OCI-LY7 (cell line): ENCODE results near the gene ATP6V0B. TPM values are rescaled to one million over a fixed set of nuclear protein-coding genes. Genes with fewer than 3 reads are reported as not detected.
A peak's percentile ranks its signal among the peaks of the same experiment; 100 is the strongest.

ENCODE experiments used
- BruUV-seq: library from RNA; stranded (reverse); fragments of 400-500 nt; replicated peaks from 2 replicates; lab custom pipeline; 2021; lab: Mats Ljungman, UMichigan
- CTCF ChIA-PET: fragments of 300-600 bp; sonication (Branson Sonifier 250); formaldehyde crosslinking; loops from one replicate; lab custom pipeline; 2022; ENCODE audit warnings: antibody characterized with exemption; ENCODE audit not compliant: unreplicated experiment; lab: Charles Lee
- POLR2A ChIA-PET: fragments of 300-600 bp; sonication (Branson Sonifier 250); formaldehyde crosslinking; loops from one replicate; lab custom pipeline; 2022; ENCODE audit warnings: antibody characterized with exemption; lab: Charles Lee
- DNase-seq: peaks from one replicate; pipeline ENCODE4 v3.0.0-alpha.2; 2015; ENCODE audit warnings: low spot score
- H2AFZ ChIP-seq: fragments of 200-600 bp; sonication (generic), shearing (Covaris generic); 2 replicates; pipeline ENCODE4 v1.6.1; 2014; ENCODE audit warnings: mild to moderate bottlenecking, antibody characterized with exemption, low read length, moderate library complexity
- H3K27ac ChIP-seq: fragments of 200-600 bp; sonication (generic); 2 replicates; pipeline ENCODE4 v1.5.1; 2014; ENCODE audit warnings: mixed run types, low read depth, mild to moderate bottlenecking, moderate library complexity, low read length, inconsistent platforms; ENCODE audit not compliant: poor library complexity, severe bottlenecking
- H3K36me3 ChIP-seq: fragments of 200-600 bp; sonication (generic); 2 replicates; pipeline ENCODE4 v1.6.1; 2014; ENCODE audit warnings: mild to moderate bottlenecking, antibody characterized with exemption, low read length, moderate library complexity, mixed read lengths; ENCODE audit not compliant: insufficient read depth
- H3K4me1 ChIP-seq: fragments of 200-600 bp; sonication (generic); 2 replicates; pipeline ENCODE4 v1.5.1; 2014; ENCODE audit warnings: mild to moderate bottlenecking, low read length; ENCODE audit not compliant: insufficient read depth, poor library complexity, severe bottlenecking
- H3K4me2 ChIP-seq: fragments of 200-600 bp; sonication (generic); 2 replicates; pipeline ENCODE4 v1.6.1; 2014; ENCODE audit warnings: mild to moderate bottlenecking, low read length
- H3K4me3 ChIP-seq: fragments of 200-600 bp; sonication (generic); 2 replicates; pipeline ENCODE4 v1.5.1; 2014; ENCODE audit warnings: mild to moderate bottlenecking, low read depth, low read length; ENCODE audit not compliant: poor library complexity, severe bottlenecking
- H3K79me2 ChIP-seq: fragments of 200-600 bp; sonication (generic); 2 replicates; pipeline ENCODE4 v1.6.1; 2016; ENCODE audit warnings: low read depth, mild to moderate bottlenecking, low read length, moderate library complexity, mixed read lengths; ENCODE audit not compliant: insufficient read depth
- H3K9me2 ChIP-seq: fragments of 200-600 bp; sonication (generic); 2 replicates; pipeline ENCODE4 v1.6.1; 2016; ENCODE audit warnings: mild to moderate bottlenecking, low read length, mixed read lengths; ENCODE audit not compliant: insufficient read depth
- H3K9me3 ChIP-seq: fragments of 200-600 bp; sonication (generic); 2 replicates; pipeline ENCODE4 v1.6.1; 2014; ENCODE audit warnings: mild to moderate bottlenecking, mixed run types, low read length, mixed read lengths
- H4K20me1 ChIP-seq: fragments of 200-600 bp; sonication (generic); 2 replicates; pipeline ENCODE4 v1.6.1; 2014; ENCODE audit warnings: mild to moderate bottlenecking, antibody characterized with exemption, low read length, moderate library complexity, mixed read lengths; ENCODE audit not compliant: insufficient read depth
- CTCF ChIP-seq: fragments of 200-600 bp; sonication (generic); conservative IDR thresholded peaks from 2 replicates; pipeline ENCODE4 v1.5.1; 2014; ENCODE audit warnings: mild to moderate bottlenecking, antibody characterized with exemption, low read length, moderate library complexity, mixed read lengths
- EZH2phosphoT487 ChIP-seq: fragments of 200-600 bp; sonication (generic); IDR thresholded peaks from 2 replicates; pipeline ENCODE4 v1.6.1; 2018; ENCODE audit warnings: low read depth, borderline replicate concordance, mild to moderate bottlenecking, mixed run types, antibody characterized with exemption, low read length, moderate library complexity, mixed read lengths
- intact Hi-C: fragments of 100-400 bp; cut with micrococcal nuclease; formaldehyde crosslinking; loops from one replicate; pipeline ENCODE4 v1.10.0; 2022; ENCODE audit not compliant: unreplicated experiment
- total RNA-seq, 2 experiments: library from RNA; depleted of rRNA in 1 of 2; stranded (reverse); fragments of >200 nt in 1 of 2; shearing (Covaris generic) in 1 of 2; gene quantifications; 2 replicates each; pipeline ENCODE4 v1.2.3, GENCODE V29; 2014 to 2022

The ATP6V0B gene
- total RNA-seq, 2 experiments from 2014 or later: 68.4 to 97.1 TPM

GRCh38 chr1:43985984-43986595, 11.3 kb downstream of the ATP6V0B start:
- ChIA-PET CTCF (no interaction called here), POLR2A (no interaction called here)
- no peak for DNase-seq
- Histone ChIP-seq H2AFZ (no peak overlapping the region), H3K27ac (no peak overlapping the region), H3K79me2 (no peaks in the 10 kb centered on the region), H3K4me1 (peaks cover 6% of the 10 kb centered on the region), H4K20me1 (no peaks in the 10 kb centered on the region), H3K36me3 (no peaks in the 10 kb centered on the region), H3K9me3 (no peaks in the 10 kb centered on the region), H3K9me2 (no peaks in the 10 kb centered on the region), H3K4me2 (no peak overlapping the region), H3K4me3 (no peak overlapping the region)
- BruUV-seq: no TSS peak
- TF ChIP-seq EZH2phosphoT487 (no peak), CTCF (no peak)
- intact Hi-C loops: no loop called here

GRCh38 chr1:43986712-43987111, 12.0 kb downstream of the ATP6V0B start:
- H3K27ac ChIP-seq: no peak overlapping the region
- H3K4me3 ChIP-seq: no peak overlapping the region
- no peaks in the 10 kb centered on the region for H3K79me2 ChIP-seq
- ChIA-PET POLR2A (no interaction called here), CTCF (interaction anchor here (0.6 kb wide), 1 partner anchor 155 kb away, joined by 3 read pairs; no protein-coding TSS in a partner anchor)
- H3K9me2 ChIP-seq: no peaks in the 10 kb centered on the region
- no peak for DNase-seq
- H3K4me2 ChIP-seq: no peak overlapping the region
- peaks cover 10% of the 10 kb centered on the region for H3K4me1 ChIP-seq
- intact Hi-C loops: no loop called here
- no peaks in the 10 kb centered on the region for H3K36me3 ChIP-seq
- no peaks in the 10 kb centered on the region for H4K20me1 ChIP-seq
- TF ChIP-seq EZH2phosphoT487: no peak
- TF ChIP-seq CTCF: peak; percentile 47; the same call in 1 of the 2 replicates
- no TSS peak for BruUV-seq
- H2AFZ ChIP-seq: no peak overlapping the region
- no peaks in the 10 kb centered on the region for H3K9me3 ChIP-seq

- no peaks in the 10 kb centered on the region for H4K20me1 ChIP-seq
- H3K4me3 ChIP-seq: no peak overlapping the region
- no TSS peak for BruUV-seq
- intact Hi-C loops: no loop called here
- POLR2A ChIA-PET: no interaction called here
- no peaks in the 10 kb centered on the region for H3K9me3 ChIP-seq
- peaks cover 16% of the 10 kb centered on the region for H3K4me1 ChIP-seq
- H3K27ac ChIP-seq: no peak overlapping the region
- H3K79me2 ChIP-seq: no peaks in the 10 kb centered on the region
- H3K9me2 ChIP-seq: no peaks in the 10 kb centered on the region
- H3K4me2 ChIP-seq: no peak overlapping the region
- H3K36me3 ChIP-seq: no peaks in the 10 kb centered on the region
- CTCF ChIA-PET: interaction anchor here (0.6 kb wide), 1 partner anchor 155 kb away, joined by 3 read pairs; no protein-coding TSS in a partner anchor
- no peak for DNase-seq
- TF ChIP-seq EZH2phosphoT487 (no peak), CTCF (no peak)
- no peak overlapping the region for H2AFZ ChIP-seq
These were observed 12.6 kb downstream of the ATP6V0B start for GRCh38 chr1:43987159-43987902.
